ENCODE data around the gene EGLN3.

Gene EGLN3

GRCh38 chr14:33909380-33910084 lies 41.3 kb downstream of the EGLN3 start:
- DNase-seq: no peak

- DNase-seq: no peak
Observed at GRCh38 chr14:33908540-33909223, 42.2 kb downstream of the EGLN3 start.

- DNase-seq: no peak
Observed at GRCh38 chr14:33906968-33907367, 43.9 kb downstream of the EGLN3 start.

GRCh38 chr14:33904609-33905008 lies 46.3 kb downstream of the EGLN3 start:
- no peak for DNase-seq

GRCh38 chr14:33903369-33903768 lies 47.5 kb downstream of the EGLN3 start:
- no peak for DNase-seq

- DNase-seq: no peak
Observed at GRCh38 chr14:33902363-33902762, 48.5 kb downstream of the EGLN3 start.

GRCh38 chr14:33901426-33902155 lies 49.3 kb downstream of the EGLN3 start:
- no peak for DNase-seq

GRCh38 chr14:33900706-33901105 lies 50.2 kb downstream of the EGLN3 start:
- DNase-seq: no peak

GRCh38 chr14:33899723-33900341 lies 51.0 kb downstream of the EGLN3 start:
- DNase-seq: no peak

GRCh38 chr14:33897878-33898535 lies 52.9 kb downstream of the EGLN3 start:
- no peak for DNase-seq

- no peak for DNase-seq
Observed at GRCh38 chr14:33897382-33897781, 53.5 kb downstream of the EGLN3 start.

GRCh38 chr14:33894339-33894738 lies 56.5 kb downstream of the EGLN3 start:
- DNase-seq: no peak

- no peak for DNase-seq
Observed at GRCh38 chr14:33891700-33892099, 59.2 kb downstream of the EGLN3 start.

GRCh38 chr14:33884916-33885315 lies 66.0 kb downstream of the EGLN3 start:
- DNase-seq: no peak

GRCh38 chr14:33880330-33880729 lies 70.5 kb downstream of the EGLN3 start:
- no peak for DNase-seq

GRCh38 chr14:33879684-33880286 lies 71.1 kb downstream of the EGLN3 start:
- DNase-seq: no peak

GRCh38 chr14:33876274-33876673 lies 74.6 kb downstream of the EGLN3 start:
- no peak for DNase-seq

All from right forelimb (tissue), 1 donor.